Measurements from ENCODE around the gene GRHL3.

The GRHL3 gene

GRCh38 chr1:24400065-24400464 lies 80.9 kb downstream of the GRHL3 start:
- DNase-seq (ENCODE audit: low read depth in 2 of 2), result peak in 1 of 2 donors; percentile 29

DNA sequence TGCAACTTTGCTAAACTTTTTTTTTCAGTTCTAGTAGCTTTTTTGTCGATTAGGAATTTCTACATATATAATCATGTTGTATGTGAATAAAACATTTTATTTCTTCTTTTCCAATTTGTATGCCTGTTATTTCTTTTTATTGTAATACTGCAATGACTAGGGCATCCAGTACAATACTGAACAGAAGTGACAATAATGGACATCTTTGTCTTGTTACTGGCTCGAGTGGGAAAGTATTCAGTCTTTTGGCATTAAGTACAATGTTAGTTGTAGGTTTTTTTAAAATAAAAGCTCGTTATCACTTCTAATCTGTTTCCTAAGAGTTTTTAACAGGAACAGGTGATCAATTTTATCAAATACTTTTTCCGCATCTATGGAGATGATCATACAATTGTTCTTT lies 84.6 kb downstream of the GRHL3 start:
- H3K4me3 ChIP-seq (replicated peaks in 1 of 2; ENCODE audit: low read depth in 2 of 2, low read length in 2 of 2), result no peak overlapping the region
- no peak for DNase-seq (ENCODE audit: low read depth in 2 of 2)
- no peak for TF ChIP-seq CTCF (IDR thresholded peaks at IDR 0.05; ENCODE audit: low read depth, low read length)

More at GRCh38 chr1:24400065-24400464, 80.9 kb downstream of the GRHL3 start:
- no peak overlapping the region for H3K4me3 ChIP-seq (replicated peaks in 1 of 2; ENCODE audit: low read depth in 2 of 2, low read length in 2 of 2)
- TF ChIP-seq CTCF (IDR thresholded peaks at IDR 0.05; ENCODE audit: low read depth, low read length), result no peak

All from cardiac fibroblast (primary cell).